Measurements from ENCODE around the gene SCN8A.
"Not testable (repeated sequence)": the region's sequence is repeated elsewhere in the genome, so short reads cannot be mapped to it uniquely, and the experiment has no call there.

SCN8A gene

GRCh38 chr12:51774933-51775332 lies 183.9 kb downstream of the SCN8A start:
- DNase-seq = no peak

- no peak for DNase-seq
Observed at GRCh38 chr12:51777457-51777856, 186.4 kb downstream of the SCN8A start.

- no peak for DNase-seq
Observed at GRCh38 chr12:51777973-51778372, 186.9 kb downstream of the SCN8A start.

GRCh38 chr12:51779876-51780275 lies 188.8 kb downstream of the SCN8A start:
- no peak for DNase-seq

- no peak for DNase-seq
Observed at GRCh38 chr12:51784688-51785087, 193.7 kb downstream of the SCN8A start.

- no peak for DNase-seq
Observed at GRCh38 chr12:51785906-51786305, 194.9 kb downstream of the SCN8A start.

GRCh38 chr12:51788876-51789275 lies 197.8 kb downstream of the SCN8A start:
- no peak for DNase-seq

GRCh38 chr12:51792417-51792816 lies 201.4 kb downstream of the SCN8A start:
- no peak for DNase-seq

GRCh38 chr12:51793201-51793600 lies 202.2 kb downstream of the SCN8A start:
- no peak for DNase-seq

- DNase-seq = no peak
Observed at GRCh38 chr12:51797301-51797700, 206.3 kb downstream of the SCN8A start.

GRCh38 chr12:51798051-51798450 lies 207.0 kb downstream of the SCN8A start:
- not testable (repeated sequence) for DNase-seq

- DNase-seq = no peak
Observed at GRCh38 chr12:51798501-51798900, 207.5 kb downstream of the SCN8A start.

- no peak for DNase-seq
Observed at GRCh38 chr12:51801027-51801426, 210.0 kb downstream of the SCN8A start.

GRCh38 chr12:51806896-51807295 lies 215.9 kb downstream of the SCN8A start:
- DNase-seq = no peak

- no peak for DNase-seq
Observed at GRCh38 chr12:51809193-51809592, 218.2 kb downstream of the SCN8A start.

- no peak for DNase-seq
Observed at GRCh38 chr12:51811203-51812202, 220.5 kb downstream of the SCN8A start.

- no peak for DNase-seq
Observed at GRCh38 chr12:51812871-51813270, 221.8 kb downstream of the SCN8A start.

- no peak for DNase-seq
Observed at GRCh38 chr12:51813931-51814310, 222.9 kb downstream of the SCN8A start.

- DNase-seq = peak; percentile 39
Observed at GRCh38 chr12:51814311-51815088, 223.5 kb downstream of the SCN8A start.

- DNase-seq = no peak
Observed at GRCh38 chr12:51815571-51815970, 224.5 kb downstream of the SCN8A start.

- no peak for DNase-seq
Observed at GRCh38 chr12:51817027-51817953, 226.3 kb downstream of the SCN8A start.

GRCh38 chr12:51818086-51818485 lies 227.1 kb downstream of the SCN8A start:
- DNase-seq = no peak

Measured in COR-L47 (cell line).